Endothelial cell of umbilical vein (primary cell): ENCODE data around the gene MTCL1. TPM values are rescaled to one million over a fixed set of nuclear protein-coding genes. Genes with fewer than 3 reads are reported as not detected.

Experiments
- BruUV-seq: library from RNA; stranded (reverse); fragments of 400-500 nt; replicated peaks from 2 replicates; lab custom pipeline; 2021; lab: Mats Ljungman, UMichigan
- CTCF ChIA-PET: fragments of 300-600, 350-600 bp; sonication (Branson Sonifier 250); formaldehyde crosslinking; loops from one replicate; lab custom pipeline; 2021; ENCODE audit warnings: antibody characterized with exemption, inconsistent platforms; lab: Charles Lee
- POLR2A ChIA-PET: fragments of 300-600, 350-600 bp; sonication (Branson Sonifier 250); formaldehyde crosslinking; loops from one replicate; lab custom pipeline; 2021; ENCODE audit warnings: antibody characterized with exemption, inconsistent platforms; lab: Charles Lee
- DNase-seq: peaks from one replicate; pipeline ENCODE4 v3.0.0-alpha.2; 2011; ENCODE audit warnings: low read depth, low spot score
- FAIRE-seq: peaks from 2 replicates; lab custom pipeline; 2011; peaks lifted over from hg19 to GRCh38; lab: Jason Lieb, UNC
- H2AFZ ChIP-seq: 2 replicates; pipeline ENCODE4 v1.6.0; 2012; ENCODE audit warnings: low read depth, low read length, control low read depth, inconsistent platforms
- H3K27ac ChIP-seq: 2 replicates; pipeline ENCODE4 v1.5.1; 2011; ENCODE audit warnings: low read depth, mild to moderate bottlenecking, control low read depth, low read length, moderate library complexity; ENCODE audit not compliant: insufficient read depth
- H3K27me3 ChIP-seq, 2 experiments: 2 replicates each; pipeline versions ENCODE4 v1.6.0 to v1.6.1; 2011; ENCODE audit warnings: low read length in 2 of 2, mixed read lengths in 1 of 2; ENCODE audit not compliant: control insufficient read depth in 2 of 2, insufficient read depth in 2 of 2
- H3K36me3 ChIP-seq, 2 experiments: 2 replicates in 1 of 2; 3 replicates in 1 of 2; pipeline ENCODE4 v1.5.1; 2011; ENCODE audit warnings: low read length in 2 of 2, mild to moderate bottlenecking in 1 of 2, moderate library complexity in 1 of 2; ENCODE audit not compliant: control insufficient read depth in 2 of 2, insufficient read depth in 2 of 2; ENCODE audit errors: extremely low read depth in 1 of 2
- H3K4me1 ChIP-seq: 3 replicates; pipeline ENCODE4 v1.5.1; 2011; ENCODE audit warnings: mild to moderate bottlenecking, low read length; ENCODE audit not compliant: control insufficient read depth, insufficient read depth; ENCODE audit errors: extremely low read depth
- H3K4me2 ChIP-seq: 2 replicates; pipeline ENCODE4 v1.6.1; 2011; ENCODE audit warnings: low read length, control low read depth, mixed read lengths; ENCODE audit not compliant: insufficient read depth
- H3K4me3 ChIP-seq, 3 experiments: fragments of 200-600 bp in 1 of 3; sonication (generic), shearing (Covaris generic) in 1 of 3; replicated peaks in 1 of 3; 2 replicates each; pipeline ENCODE4 v1.5.1; 2011 to 2016; ENCODE audit warnings: control low read depth in 3 of 3, low read length in 3 of 3, mild to moderate bottlenecking in 2 of 3, inconsistent platforms in 1 of 3, low read depth in 1 of 3, moderate library complexity in 1 of 3; ENCODE audit not compliant: insufficient read depth in 1 of 3
- H3K79me2 ChIP-seq: 2 replicates; pipeline ENCODE4 v1.6.0; 2012; ENCODE audit warnings: low read length, inconsistent platforms; ENCODE audit not compliant: control insufficient read depth, insufficient read depth
- H3K9ac ChIP-seq: replicated peaks from 2 replicates; pipeline ENCODE3; 2011; ENCODE audit warnings: low read length, control low read depth; ENCODE audit not compliant: insufficient read depth; ENCODE audit errors: extremely low read depth
- H3K9me1 ChIP-seq: replicated peaks from 3 replicates; pipeline ENCODE4 v1.6.0; 2011; ENCODE audit warnings: mild to moderate bottlenecking, low read length; ENCODE audit not compliant: control insufficient read depth, insufficient read depth; ENCODE audit errors: extremely low read depth
- H3K9me3 ChIP-seq: replicated peaks from 2 replicates; pipeline ENCODE4 v1.5.1; 2012; ENCODE audit warnings: low read length, inconsistent platforms; ENCODE audit not compliant: control insufficient read depth, insufficient read depth
- H4K20me1 ChIP-seq: replicated peaks from 2 replicates; pipeline ENCODE3; 2011; ENCODE audit warnings: mild to moderate bottlenecking, low read length; ENCODE audit not compliant: control insufficient read depth, insufficient read depth; ENCODE audit errors: extremely low read depth
- EZH2 ChIP-seq: IDR thresholded peaks from 2 replicates; pipeline ENCODE4 v1.6.1; 2012; ENCODE audit warnings: borderline replicate concordance, low read depth, mild to moderate bottlenecking, moderate library complexity, low read length, inconsistent platforms; ENCODE audit not compliant: severe bottlenecking
- FOS ChIP-seq: IDR thresholded peaks from 2 replicates; pipeline ENCODE4 v1.6.1; 2011; ENCODE audit warnings: mild to moderate bottlenecking, low read length, moderate library complexity, borderline replicate concordance; ENCODE audit not compliant: insufficient read depth
- GATA2 ChIP-seq: IDR thresholded peaks from 2 replicates; pipeline ENCODE4 v1.7.0; 2011; ENCODE audit warnings: low read depth, mild to moderate bottlenecking, moderate library complexity, mixed read lengths, low read length; ENCODE audit not compliant: insufficient read length, insufficient read depth
- JUN ChIP-seq: IDR thresholded peaks from 2 replicates; pipeline ENCODE4 v1.6.1; 2011; ENCODE audit warnings: borderline replicate concordance, low read depth; ENCODE audit not compliant: insufficient read length, insufficient read depth
- MYC ChIP-seq: IDR thresholded peaks from one replicate; pipeline ENCODE4 v1.6.1; 2011; ENCODE audit warnings: mild to moderate bottlenecking, low read depth, low read length
- POLR2A ChIP-seq: IDR thresholded peaks from 2 replicates; pipeline ENCODE4 v1.6.1; 2012; ENCODE audit warnings: low read depth, mild to moderate bottlenecking, control low read depth, low read length
- POLR2AphosphoS5 ChIP-seq: IDR thresholded peaks from 2 replicates; pipeline ENCODE4 v1.6.1; 2012; ENCODE audit warnings: low read depth, mild to moderate bottlenecking, control low read depth, low read length, moderate library complexity; ENCODE audit not compliant: insufficient read depth
- dilution Hi-C: fragments of 300-500 bp; cut with MboI; formaldehyde crosslinking; loops from one replicate; pipeline ENCODE4 v1.15.0; 2019; ENCODE audit warnings: low sequenced_read_pairs; ENCODE audit not compliant: extremely low pct_ligation_motif_present
- intact Hi-C: fragments of 100-400 bp; cut with micrococcal nuclease; formaldehyde crosslinking; loops from one replicate; pipeline ENCODE4 v1.10.0; 2022
- polyA plus RNA-seq, 4 experiments: library from polyadenylated mRNA; depleted of rRNA in 3 of 4; stranded (reverse) in 3 of 4; unstranded in 1 of 4; fragments of >200 nt; gene quantifications; 2 replicates each; pipeline versions ENCODE4 v1.2.1 to v1.2.3, GENCODE V29; 2011 to 2012; ENCODE audit warnings: missing spikeins in 1 of 4
- total RNA-seq: library from RNA; stranded (reverse); gene quantifications from 2 replicates; pipeline ENCODE4 v1.2.3, GENCODE V29; 2021
- TF ChIP-seq, protein P1 (sequence below), 2 donors: IDR thresholded peaks; 1 replicate in 1 of 2; 2 replicates in 1 of 2; pipeline ENCODE4 v1.5.1; 2011; ENCODE audit warnings: low read length in 2 of 2, mild to moderate bottlenecking in 2 of 2, moderate library complexity in 2 of 2, control low read depth in 1 of 2, inconsistent platforms in 1 of 2, low read depth in 1 of 2; ENCODE audit not compliant: insufficient read depth in 1 of 2; ENCODE audit errors: extremely low read depth in 1 of 2
- TF ChIP-seq, protein P2 (sequence below): IDR thresholded peaks from 2 replicates; pipeline ENCODE4 v1.6.1; 2011; ENCODE audit not compliant: insufficient read depth, insufficient read length

MTCL1 gene
- total and polyA plus RNA-seq, 2 donors (not counting 3 experiments of a cell fraction or from before 2014, with no cell fraction given): 11.9 to 75.7 TPM

DNA sequence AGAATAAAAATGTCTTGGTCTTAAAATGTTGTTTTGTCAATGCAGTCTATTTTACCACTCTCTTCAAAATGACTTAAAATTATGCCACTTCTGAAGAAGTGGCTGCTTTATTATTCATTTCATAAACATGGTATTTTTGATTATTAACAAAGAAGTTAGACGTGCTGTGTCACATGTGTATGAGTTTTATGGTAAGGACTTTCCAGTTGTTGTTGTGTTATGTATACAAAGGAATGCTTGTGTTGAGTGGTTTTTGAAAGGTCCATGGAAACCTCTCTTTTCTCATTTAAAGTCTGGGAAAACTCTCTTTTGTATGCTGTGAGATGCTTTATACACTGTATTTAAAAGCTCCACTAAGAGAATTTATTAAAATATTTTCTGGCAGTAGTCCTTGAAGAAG is 116.2 kb downstream of the MTCL1 start:
- H3K4me1 ChIP-seq: no peaks in the 10 kb centered on the region
- dilution Hi-C loops: no loop called here
- no peak overlapping the region for H3K4me3 ChIP-seq
- H3K9me1 ChIP-seq: no peaks in the 10 kb centered on the region
- H3K9ac ChIP-seq: no peak overlapping the region
- DNase-seq (no peak), FAIRE-seq (no peak)
- H3K79me2 ChIP-seq: no peaks in the 10 kb centered on the region
- no peak overlapping the region for H3K27ac ChIP-seq
- H2AFZ ChIP-seq: no peak overlapping the region
- no peaks in the 10 kb centered on the region for H3K9me3 ChIP-seq
- peaks cover 5 to 13% of the 10 kb centered on the region in 2 experiments for H3K36me3 ChIP-seq
- TF ChIP-seq POLR2AphosphoS5 (no peak), EZH2 (no peak), GATA2 (no peak), MYC (no peak), FOS (no peak), JUN (no peak), POLR2A (no peak)
- TF ChIP-seq, protein P1, sequence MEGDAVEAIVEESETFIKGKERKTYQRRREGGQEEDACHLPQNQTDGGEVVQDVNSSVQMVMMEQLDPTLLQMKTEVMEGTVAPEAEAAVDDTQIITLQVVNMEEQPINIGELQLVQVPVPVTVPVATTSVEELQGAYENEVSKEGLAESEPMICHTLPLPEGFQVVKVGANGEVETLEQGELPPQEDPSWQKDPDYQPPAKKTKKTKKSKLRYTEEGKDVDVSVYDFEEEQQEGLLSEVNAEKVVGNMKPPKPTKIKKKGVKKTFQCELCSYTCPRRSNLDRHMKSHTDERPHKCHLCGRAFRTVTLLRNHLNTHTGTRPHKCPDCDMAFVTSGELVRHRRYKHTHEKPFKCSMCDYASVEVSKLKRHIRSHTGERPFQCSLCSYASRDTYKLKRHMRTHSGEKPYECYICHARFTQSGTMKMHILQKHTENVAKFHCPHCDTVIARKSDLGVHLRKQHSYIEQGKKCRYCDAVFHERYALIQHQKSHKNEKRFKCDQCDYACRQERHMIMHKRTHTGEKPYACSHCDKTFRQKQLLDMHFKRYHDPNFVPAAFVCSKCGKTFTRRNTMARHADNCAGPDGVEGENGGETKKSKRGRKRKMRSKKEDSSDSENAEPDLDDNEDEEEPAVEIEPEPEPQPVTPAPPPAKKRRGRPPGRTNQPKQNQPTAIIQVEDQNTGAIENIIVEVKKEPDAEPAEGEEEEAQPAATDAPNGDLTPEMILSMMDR (IDR thresholded peaks at IDR 0.05; ENCODE audit: extremely low read depth in 1 of 2, insufficient read depth in 1 of 2, low read depth in 1 of 2, low read length in 2 of 2): no peak
- TF ChIP-seq, protein P2, sequence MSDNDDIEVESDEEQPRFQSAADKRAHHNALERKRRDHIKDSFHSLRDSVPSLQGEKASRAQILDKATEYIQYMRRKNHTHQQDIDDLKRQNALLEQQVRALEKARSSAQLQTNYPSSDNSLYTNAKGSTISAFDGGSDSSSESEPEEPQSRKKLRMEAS: no peak
- CTCF ChIA-PET: interaction anchor here (1.0 kb wide), 1 partner anchor 115 kb away, joined by 3 read pairs; no protein-coding TSS in a partner anchor
- H3K27me3 ChIP-seq: no peaks in the 10 kb centered on the region
- H4K20me1 ChIP-seq: no peaks in the 10 kb centered on the region
- H3K4me2 ChIP-seq: no peak overlapping the region
- intact Hi-C loops: no loop called here
- no TSS peak for BruUV-seq
- POLR2A ChIA-PET: no interaction called here
